GM12875 (cell line): ENCODE data around the gene C22orf39.

Experiments
- H3K4me3 ChIP-seq: one replicate; pipeline ENCODE4 v1.5.1; 2011; ENCODE audit warnings: low read depth, low read length, control low read depth
- TF ChIP-seq, protein P1 (sequence below): IDR thresholded peaks from 2 replicates; pipeline ENCODE4 v1.5.1; 2011; ENCODE audit warnings: low read depth, mild to moderate bottlenecking, control low read depth, inconsistent platforms, low read length, moderate library complexity, borderline replicate concordance; ENCODE audit not compliant: insufficient read depth

The C22orf39 gene

GRCh38 chr22:19476023-19476422, 28.5 kb upstream of the C22orf39 start:
- H3K4me3 ChIP-seq = no peak overlapping the region
- TF ChIP-seq, protein P1, sequence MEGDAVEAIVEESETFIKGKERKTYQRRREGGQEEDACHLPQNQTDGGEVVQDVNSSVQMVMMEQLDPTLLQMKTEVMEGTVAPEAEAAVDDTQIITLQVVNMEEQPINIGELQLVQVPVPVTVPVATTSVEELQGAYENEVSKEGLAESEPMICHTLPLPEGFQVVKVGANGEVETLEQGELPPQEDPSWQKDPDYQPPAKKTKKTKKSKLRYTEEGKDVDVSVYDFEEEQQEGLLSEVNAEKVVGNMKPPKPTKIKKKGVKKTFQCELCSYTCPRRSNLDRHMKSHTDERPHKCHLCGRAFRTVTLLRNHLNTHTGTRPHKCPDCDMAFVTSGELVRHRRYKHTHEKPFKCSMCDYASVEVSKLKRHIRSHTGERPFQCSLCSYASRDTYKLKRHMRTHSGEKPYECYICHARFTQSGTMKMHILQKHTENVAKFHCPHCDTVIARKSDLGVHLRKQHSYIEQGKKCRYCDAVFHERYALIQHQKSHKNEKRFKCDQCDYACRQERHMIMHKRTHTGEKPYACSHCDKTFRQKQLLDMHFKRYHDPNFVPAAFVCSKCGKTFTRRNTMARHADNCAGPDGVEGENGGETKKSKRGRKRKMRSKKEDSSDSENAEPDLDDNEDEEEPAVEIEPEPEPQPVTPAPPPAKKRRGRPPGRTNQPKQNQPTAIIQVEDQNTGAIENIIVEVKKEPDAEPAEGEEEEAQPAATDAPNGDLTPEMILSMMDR = no peak

GRCh38 chr22:19473578-19473977, 26.1 kb upstream of the C22orf39 start:
- TF ChIP-seq, protein P1 = no peak
- no peak overlapping the region for H3K4me3 ChIP-seq

GRCh38 chr22:19472233-19472632, 24.7 kb upstream of the C22orf39 start:
- TF ChIP-seq, protein P1 = no peak
- no peak overlapping the region for H3K4me3 ChIP-seq

DNA sequence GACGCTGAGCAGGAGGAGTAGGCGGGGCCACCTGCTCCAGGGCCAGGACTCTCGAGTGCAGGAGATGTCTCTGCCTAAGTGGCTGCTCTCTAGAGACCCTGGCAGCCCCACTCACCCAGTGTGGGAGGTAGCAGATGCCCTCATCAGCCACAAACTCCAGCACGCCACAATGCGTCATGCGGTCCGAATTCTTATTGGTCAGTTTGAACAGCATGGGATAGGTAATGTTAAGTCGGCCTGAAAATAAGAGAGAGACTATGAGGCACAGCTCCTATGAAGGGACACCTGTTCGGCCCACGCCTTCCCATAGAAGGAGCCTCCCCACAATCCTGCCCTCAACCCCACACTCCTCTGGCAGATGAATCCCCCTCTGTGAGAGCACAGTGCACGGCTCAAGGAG, 24.1 kb upstream of the C22orf39 start:
- no peak overlapping the region for H3K4me3 ChIP-seq
- TF ChIP-seq, protein P1 = no peak

DNA sequence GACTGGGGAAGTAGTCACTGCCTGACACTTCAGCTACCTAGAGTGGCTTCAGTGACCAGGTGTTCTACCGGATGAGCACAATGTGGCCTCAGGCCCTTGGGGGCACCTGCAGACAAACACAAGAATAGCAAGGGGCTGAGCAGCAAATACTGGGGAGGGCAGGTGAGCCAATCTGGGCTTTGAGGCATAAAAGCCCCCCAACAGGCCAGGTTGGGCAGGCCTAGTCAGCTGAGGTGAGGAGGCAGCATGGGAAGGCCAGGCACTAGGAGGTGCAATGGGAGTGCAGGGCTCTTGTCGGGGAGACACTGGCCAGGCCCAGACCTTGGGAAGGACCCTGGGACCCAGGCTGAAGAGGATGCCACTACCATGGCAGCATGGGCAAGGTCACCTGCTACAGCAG, 22.5 kb upstream of the C22orf39 start:
- H3K4me3 ChIP-seq = no peak overlapping the region
- TF ChIP-seq, protein P1 = no peak

DNA sequence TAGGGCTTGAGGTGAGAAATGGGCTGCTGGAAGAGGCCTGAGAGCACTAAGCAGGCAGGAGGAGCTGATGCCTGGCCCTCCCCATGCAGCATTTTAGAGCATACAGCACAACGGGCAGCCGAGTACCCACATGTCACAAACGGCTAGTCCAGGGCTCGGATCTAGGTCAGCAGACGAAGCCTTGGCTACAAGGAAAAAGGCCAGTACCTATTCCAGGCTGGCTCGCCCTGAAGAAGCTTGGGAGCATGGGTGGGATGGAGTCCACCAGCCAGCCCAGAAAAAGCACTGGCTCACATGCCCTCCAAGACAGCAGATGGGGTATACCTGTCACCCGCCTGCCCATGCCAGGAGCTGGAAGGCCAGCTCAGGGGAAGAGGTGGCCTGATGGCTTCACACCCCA, 21.9 kb upstream of the C22orf39 start:
- TF ChIP-seq, protein P1 = no peak
- H3K4me3 ChIP-seq = no peak overlapping the region

DNA sequence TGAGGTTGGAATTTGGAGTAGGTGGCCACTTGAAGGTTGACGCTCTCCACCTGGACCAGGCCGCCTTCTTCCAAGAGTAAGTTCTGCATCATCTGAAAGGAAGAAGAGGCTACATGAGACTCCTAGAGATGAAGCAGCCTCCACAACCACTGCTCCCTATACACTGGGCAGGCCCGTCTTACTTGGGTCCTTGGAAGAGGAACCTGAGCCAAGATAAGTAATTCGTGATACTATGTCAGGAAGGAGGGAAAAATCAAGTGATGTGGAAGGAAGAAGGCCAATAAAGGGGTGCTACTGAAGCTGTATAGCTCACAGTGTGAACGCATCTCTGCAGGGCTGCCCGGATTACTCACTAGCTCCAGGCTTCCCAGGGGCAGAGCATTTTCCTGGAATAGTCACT, 20.4 kb upstream of the C22orf39 start:
- no peak overlapping the region for H3K4me3 ChIP-seq
- TF ChIP-seq, protein P1 = no peak
